ENCODE measurements around the gene XXYLT1.

The XXYLT1 gene

GRCh38 chr3:195266428-195266827 is 4.5 kb downstream of the XXYLT1 start:
- no peak for DNase-seq (ENCODE audit: extremely low read depth, low read depth)
- TF ChIP-seq, protein P1, sequence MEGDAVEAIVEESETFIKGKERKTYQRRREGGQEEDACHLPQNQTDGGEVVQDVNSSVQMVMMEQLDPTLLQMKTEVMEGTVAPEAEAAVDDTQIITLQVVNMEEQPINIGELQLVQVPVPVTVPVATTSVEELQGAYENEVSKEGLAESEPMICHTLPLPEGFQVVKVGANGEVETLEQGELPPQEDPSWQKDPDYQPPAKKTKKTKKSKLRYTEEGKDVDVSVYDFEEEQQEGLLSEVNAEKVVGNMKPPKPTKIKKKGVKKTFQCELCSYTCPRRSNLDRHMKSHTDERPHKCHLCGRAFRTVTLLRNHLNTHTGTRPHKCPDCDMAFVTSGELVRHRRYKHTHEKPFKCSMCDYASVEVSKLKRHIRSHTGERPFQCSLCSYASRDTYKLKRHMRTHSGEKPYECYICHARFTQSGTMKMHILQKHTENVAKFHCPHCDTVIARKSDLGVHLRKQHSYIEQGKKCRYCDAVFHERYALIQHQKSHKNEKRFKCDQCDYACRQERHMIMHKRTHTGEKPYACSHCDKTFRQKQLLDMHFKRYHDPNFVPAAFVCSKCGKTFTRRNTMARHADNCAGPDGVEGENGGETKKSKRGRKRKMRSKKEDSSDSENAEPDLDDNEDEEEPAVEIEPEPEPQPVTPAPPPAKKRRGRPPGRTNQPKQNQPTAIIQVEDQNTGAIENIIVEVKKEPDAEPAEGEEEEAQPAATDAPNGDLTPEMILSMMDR (IDR thresholded peaks at IDR 0.05; ENCODE audit: low read depth, low read length, missing control alignments): no peak
- H3K4me3 ChIP-seq (replicated peaks; ENCODE audit: low read depth, low read length): no peak overlapping the region

- DNase-seq (ENCODE audit: extremely low read depth, low read depth): no peak
- no peak overlapping the region for H3K4me3 ChIP-seq (replicated peaks; ENCODE audit: low read depth, low read length)
- TF ChIP-seq, protein P1 (IDR thresholded peaks at IDR 0.05; ENCODE audit: low read depth, low read length, missing control alignments): no peak
Observed at GRCh38 chr3:195265363-195265976, 5.5 kb downstream of the XXYLT1 start.

- DNase-seq (ENCODE audit: extremely low read depth, low read depth): no peak
- TF ChIP-seq, protein P1 (IDR thresholded peaks at IDR 0.05; ENCODE audit: low read depth, low read length, missing control alignments): no peak
- H3K4me3 ChIP-seq (replicated peaks; ENCODE audit: low read depth, low read length): no peak overlapping the region
Observed at GRCh38 chr3:195263925-195264600, 6.9 kb downstream of the XXYLT1 start.

DNA sequence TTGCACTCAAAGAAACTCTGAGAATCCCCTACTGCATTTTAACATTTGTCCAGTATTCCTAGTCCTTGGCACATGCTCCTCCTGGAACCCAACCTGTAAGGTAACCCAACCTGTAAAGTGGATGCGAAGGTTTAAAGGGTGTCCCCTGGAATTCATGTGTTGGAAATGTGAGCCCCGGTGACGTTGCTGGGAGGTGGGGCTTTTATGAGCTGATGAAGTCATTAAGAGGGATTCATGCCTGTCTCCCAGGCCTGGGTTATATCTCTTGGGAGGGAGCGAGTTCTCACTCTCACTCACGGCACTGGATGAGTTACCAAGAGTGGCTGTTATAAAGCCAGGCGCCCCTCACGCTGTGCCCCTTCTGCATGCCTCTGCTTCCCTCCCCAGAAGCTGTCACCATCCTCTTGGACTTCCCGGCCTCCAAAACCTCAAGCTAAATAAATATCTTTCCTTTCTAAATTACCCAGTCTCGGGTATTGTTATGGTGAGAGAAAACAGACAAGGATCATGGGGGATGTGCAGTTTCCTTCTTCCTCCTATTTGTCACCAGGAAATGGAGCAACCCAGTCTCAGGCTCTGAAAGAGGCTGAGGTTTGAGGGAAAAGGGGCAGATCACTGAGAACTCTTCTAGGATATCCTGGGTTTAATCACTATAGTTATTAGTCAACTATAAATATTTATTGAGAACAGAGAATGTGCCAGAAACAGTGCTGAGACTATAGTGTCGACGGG is 7.6 kb downstream of the XXYLT1 start:
- H3K4me3 ChIP-seq (replicated peaks; ENCODE audit: low read depth, low read length): no peak overlapping the region
- TF ChIP-seq, protein P1 (IDR thresholded peaks at IDR 0.05; ENCODE audit: low read depth, low read length, missing control alignments): no peak
- no peak for DNase-seq (ENCODE audit: extremely low read depth, low read depth)

- no peak overlapping the region for H3K4me3 ChIP-seq (replicated peaks; ENCODE audit: low read depth, low read length)
- no peak for DNase-seq (ENCODE audit: extremely low read depth, low read depth)
- TF ChIP-seq, protein P1 (IDR thresholded peaks at IDR 0.05; ENCODE audit: low read depth, low read length, missing control alignments): no peak
Observed at GRCh38 chr3:195261925-195262324, 9.0 kb downstream of the XXYLT1 start.

DNA sequence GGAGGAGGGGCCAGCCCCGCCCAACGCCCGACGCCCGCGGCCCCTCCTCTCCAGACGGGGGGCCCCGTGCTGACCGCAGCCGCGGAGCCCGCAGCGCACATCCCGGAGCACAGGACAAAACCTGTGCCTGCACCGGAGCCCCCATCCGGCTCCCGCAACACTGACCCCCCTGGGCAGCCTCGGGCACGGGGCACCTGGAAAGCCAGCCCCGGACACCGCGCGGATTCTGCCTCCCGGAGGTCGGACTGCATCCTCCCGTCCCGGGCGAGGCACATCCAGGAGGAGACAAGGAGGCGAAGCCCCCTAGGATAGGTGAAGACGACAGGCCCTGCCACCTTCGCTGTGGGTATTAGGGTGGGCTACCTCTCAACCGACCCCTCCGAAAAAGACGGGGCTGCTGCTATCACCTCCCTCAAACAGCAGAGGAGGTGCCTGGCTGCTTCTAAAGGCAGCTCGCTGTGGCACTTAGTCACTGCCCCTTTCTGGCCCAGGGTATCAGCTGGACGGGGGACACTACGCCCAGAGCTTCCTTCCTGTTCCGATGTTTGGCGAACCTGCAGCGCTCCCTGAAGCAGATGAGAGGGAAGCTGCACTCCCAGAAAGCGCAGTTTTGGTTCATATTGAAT is 10.6 kb downstream of the XXYLT1 start:
- H3K4me3 ChIP-seq (replicated peaks; ENCODE audit: low read depth, low read length): peak overlapping the region; percentile 56
- TF ChIP-seq, protein P1 (IDR thresholded peaks at IDR 0.05; ENCODE audit: low read depth, low read length, missing control alignments): peak; percentile 1
- no peak for DNase-seq (ENCODE audit: extremely low read depth, low read depth)

Measured in HFF-Myc (cell line).